Cardiac fibroblast (primary cell): ENCODE measurements around the gene ZNF816.
"Not testable (repeated sequence)": the region's sequence is repeated elsewhere in the genome, so short reads cannot be mapped to it uniquely, and the experiment has no call there.

Experiments
- DNase-seq, 2 donors: peaks; one replicate each; pipeline versions ENCODE4 v3.0.0 to v3.0.0-alpha.2; 2010; ENCODE audit warnings: low read depth in 2 of 2
- H3K4me3 ChIP-seq, 2 donors: replicated peaks in 1 of 2; 1 replicate in 1 of 2; 2 replicates in 1 of 2; pipeline ENCODE4 v1.5.1; 2011; ENCODE audit warnings: low read depth in 2 of 2, low read length in 2 of 2, mild to moderate bottlenecking in 2 of 2, moderate library complexity in 1 of 2
- TF ChIP-seq, protein P1 (sequence below): IDR thresholded peaks from one replicate; pipeline ENCODE4 v1.5.1; 2011; ENCODE audit warnings: low read depth, mild to moderate bottlenecking, low read length, inconsistent platforms

ZNF816 gene

GRCh38 chr19:52942386-52943133 lies 20.1 kb downstream of the ZNF816 start:
- peak overlapping the region; percentile 77 to 80 for H3K4me3 ChIP-seq
- TF ChIP-seq, protein P1, sequence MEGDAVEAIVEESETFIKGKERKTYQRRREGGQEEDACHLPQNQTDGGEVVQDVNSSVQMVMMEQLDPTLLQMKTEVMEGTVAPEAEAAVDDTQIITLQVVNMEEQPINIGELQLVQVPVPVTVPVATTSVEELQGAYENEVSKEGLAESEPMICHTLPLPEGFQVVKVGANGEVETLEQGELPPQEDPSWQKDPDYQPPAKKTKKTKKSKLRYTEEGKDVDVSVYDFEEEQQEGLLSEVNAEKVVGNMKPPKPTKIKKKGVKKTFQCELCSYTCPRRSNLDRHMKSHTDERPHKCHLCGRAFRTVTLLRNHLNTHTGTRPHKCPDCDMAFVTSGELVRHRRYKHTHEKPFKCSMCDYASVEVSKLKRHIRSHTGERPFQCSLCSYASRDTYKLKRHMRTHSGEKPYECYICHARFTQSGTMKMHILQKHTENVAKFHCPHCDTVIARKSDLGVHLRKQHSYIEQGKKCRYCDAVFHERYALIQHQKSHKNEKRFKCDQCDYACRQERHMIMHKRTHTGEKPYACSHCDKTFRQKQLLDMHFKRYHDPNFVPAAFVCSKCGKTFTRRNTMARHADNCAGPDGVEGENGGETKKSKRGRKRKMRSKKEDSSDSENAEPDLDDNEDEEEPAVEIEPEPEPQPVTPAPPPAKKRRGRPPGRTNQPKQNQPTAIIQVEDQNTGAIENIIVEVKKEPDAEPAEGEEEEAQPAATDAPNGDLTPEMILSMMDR: no peak
- peak; percentile 82 to 84 for DNase-seq

GRCh38 chr19:52941941-52942385 lies 20.7 kb downstream of the ZNF816 start:
- peak; percentile 32 to 38 for DNase-seq
- TF ChIP-seq, protein P1: no peak
- H3K4me3 ChIP-seq: peak overlapping the region; percentile 77 to 80

DNA sequence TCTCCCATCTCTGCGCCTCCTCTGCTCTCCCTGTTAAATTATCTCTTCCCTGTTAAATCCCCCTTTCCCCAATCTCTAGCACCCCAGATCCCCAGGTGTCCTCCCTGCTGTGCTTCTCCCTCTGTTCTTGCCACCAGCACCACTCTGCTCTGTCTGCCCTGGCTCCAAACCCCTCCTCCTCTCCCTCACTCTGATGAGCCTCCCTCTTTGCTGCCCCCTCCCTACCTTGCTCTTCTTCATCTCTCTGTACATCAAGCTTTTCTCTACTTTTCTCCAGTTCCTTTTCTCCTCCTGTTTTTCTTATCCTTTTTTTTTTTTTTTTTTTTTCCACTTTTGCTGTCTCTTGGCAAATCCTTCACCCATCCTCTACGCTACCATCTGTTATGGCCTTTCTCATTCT lies 21.2 kb downstream of the ZNF816 start:
- peak overlapping the region; percentile 77 to 80 for H3K4me3 ChIP-seq
- DNase-seq: not testable (repeated sequence)

- not testable (repeated sequence) for H3K4me3 ChIP-seq, DNase-seq
These were observed 21.8 kb downstream of the ZNF816 start for GRCh38 chr19:52940905-52941304.

- TF ChIP-seq, protein P1: no peak
These were observed 23.9 kb downstream of the ZNF816 start for GRCh38 chr19:52938761-52939160.

DNA sequence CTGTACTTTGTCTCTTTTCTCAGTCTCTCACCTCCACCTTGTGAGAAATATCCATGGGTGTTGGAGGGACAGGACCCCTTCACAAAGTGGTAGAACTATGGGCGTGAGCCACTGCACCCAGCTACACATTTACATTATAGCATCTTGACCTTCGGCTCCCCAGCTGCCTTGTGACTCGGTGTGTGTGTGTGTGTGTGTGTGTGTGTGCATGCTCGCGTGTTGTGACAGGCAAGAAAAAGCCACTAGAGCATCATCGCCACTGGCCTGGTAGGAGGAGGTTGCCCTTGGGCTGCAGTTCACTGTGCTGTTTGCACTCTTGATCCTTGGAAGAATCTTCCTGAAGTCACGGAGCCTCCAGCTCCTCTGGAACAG lies 25.7 kb downstream of the ZNF816 start:
- TF ChIP-seq, protein P1: no peak
- DNase-seq: no peak
- no peak overlapping the region for H3K4me3 ChIP-seq

More at GRCh38 chr19:52938761-52939160, 23.9 kb downstream of the ZNF816 start:
- DNase-seq: no peak
- no peak overlapping the region for H3K4me3 ChIP-seq

- no peak overlapping the region for H3K4me3 ChIP-seq
- TF ChIP-seq, protein P1: no peak
- DNase-seq: no peak
These were observed 26.3 kb downstream of the ZNF816 start for GRCh38 chr19:52936151-52936953.
